ENCODE measurements around the gene RNF181. TPM values are rescaled to one million over a fixed set of nuclear protein-coding genes. Genes with fewer than 3 reads are reported as not detected.

The RNF181 gene
- total RNA-seq, 1 donor from 2014 or later, result 89.2 TPM

- Histone ChIP-seq H3K27me3 (ENCODE audit: low read depth) (no peaks in the 10 kb centered on the region), H3K4me3 (no peak overlapping the region), H3K4me1 (peaks cover 16% of the 10 kb centered on the region), H3K9me3 (replicated peaks) (no peaks in the 10 kb centered on the region), H3K36me3 (peaks cover 99% of the 10 kb centered on the region), H3K27ac (replicated peaks) (no peak overlapping the region)
- no peak for DNase-seq
- intact Hi-C loops (cut with micrococcal nuclease), result loop anchor here (10.0 kb wide), 1 partner anchor 59 kb away; no protein-coding TSS in a partner anchor
- no peak for TF ChIP-seq CTCF (IDR thresholded peaks at IDR 0.05; ENCODE audit: borderline replicate concordance)
Observed at GRCh38 chr2:85646166-85646565, 50.6 kb downstream of the RNF181 start.

Other genes with a start within 250 kb of the RNF181 start
- 39.4 TPM for gene RETSAT, start 241.2 kb upstream of the RNF181 start, total RNA-seq
- gene ELMOD3, start 241.0 kb upstream of the RNF181 start, total RNA-seq, result 10.6 TPM
- 3.5 TPM for gene CAPG, start 185.4 kb upstream of the RNF181 start, total RNA-seq
- not detected for gene SH2D6, start 177.0 kb upstream of the RNF181 start, total RNA-seq
- gene MAT2A, start 56.6 kb upstream of the RNF181 start, total RNA-seq, result 145 TPM
- 25.5 TPM for gene GGCX, start 34.3 kb upstream of the RNF181 start, total RNA-seq
- 15.5 TPM for gene VAMP8, start 18.2 kb upstream of the RNF181 start, total RNA-seq
- 47.3 TPM for gene VAMP5, start 11.3 kb upstream of the RNF181 start, total RNA-seq
- 10.1 TPM for gene TMEM150A, start 7.0 kb downstream of the RNF181 start, total RNA-seq
- gene C2orf68, start 16.3 kb downstream of the RNF181 start, total RNA-seq, result 25.1 TPM
- gene USP39, start 20.4 kb downstream of the RNF181 start, total RNA-seq, result 32.1 TPM
- gene SFTPB, start 72.5 kb downstream of the RNF181 start, total RNA-seq, result not detected
- 1.5 TPM for gene GNLY, start 98.6 kb downstream of the RNF181 start, total RNA-seq
- 23.3 TPM for gene ATOH8, start 158.2 kb downstream of the RNF181 start, total RNA-seq